MM.1S (cell line): Measurements from ENCODE around the gene GUCY1B1.

Source experiments
- DNase-seq: peaks from one replicate; pipeline ENCODE4 v3.0.0-alpha.2; 2015
- H2AFZ ChIP-seq: fragments of 300-600 bp; sonication (generic); 2 replicates; pipeline ENCODE4 v1.6.0; 2016; ENCODE audit warnings: antibody characterized with exemption, low read length
- H3F3A ChIP-seq: fragments of 300-600 bp; sonication (generic); 2 replicates; pipeline ENCODE4 v1.6.1; 2016; ENCODE audit warnings: mild to moderate bottlenecking, antibody characterized with exemption, low read length, moderate library complexity, mixed read lengths; ENCODE audit not compliant: insufficient read depth
- H3K27ac ChIP-seq: fragments of 300-600 bp; sonication (generic); 2 replicates; pipeline ENCODE4 v1.5.1; 2016; ENCODE audit warnings: mild to moderate bottlenecking, low read length
- H3K27me3 ChIP-seq: fragments of 300-600 bp; sonication (generic); replicated peaks from 2 replicates; pipeline ENCODE4 v1.6.0; 2016; ENCODE audit warnings: low read length; ENCODE audit not compliant: insufficient read depth
- H3K36me3 ChIP-seq: fragments of 300-600 bp; sonication (generic); replicated peaks from 2 replicates; pipeline ENCODE4 v1.6.1; 2016; ENCODE audit warnings: mild to moderate bottlenecking, low read length, mixed read lengths; ENCODE audit not compliant: insufficient read depth
- H3K4me1 ChIP-seq: fragments of 300-600 bp; sonication (generic); 2 replicates; pipeline ENCODE4 v1.6.1; 2016; ENCODE audit warnings: low read length, mixed read lengths
- H3K4me2 ChIP-seq: fragments of 300-600 bp; sonication (generic); 2 replicates; pipeline ENCODE4 v1.6.0; 2016; ENCODE audit warnings: low read depth, low read length
- H3K4me3 ChIP-seq: fragments of 300-600 bp; sonication (generic); 2 replicates; pipeline ENCODE4 v1.5.1; 2016; ENCODE audit warnings: low read length, mixed read lengths
- H3K79me2 ChIP-seq: fragments of 300-600 bp; sonication (generic); 2 replicates; pipeline ENCODE4 v1.6.1; 2016; ENCODE audit warnings: mixed run types, low read length, mixed read lengths
- H3K9ac ChIP-seq: fragments of 300-600 bp; sonication (generic); 2 replicates; pipeline ENCODE4 v1.6.1; 2016; ENCODE audit warnings: low read length, mixed read lengths
- H3K9me2 ChIP-seq: fragments of 300-600 bp; sonication (generic); replicated peaks from 2 replicates; pipeline ENCODE4 v1.6.1; 2016; ENCODE audit warnings: mild to moderate bottlenecking, low read length, mixed read lengths; ENCODE audit not compliant: insufficient read depth
- H3K9me3 ChIP-seq: fragments of 300-600 bp; sonication (generic); replicated peaks from 2 replicates; pipeline ENCODE4 v1.6.1; 2016; ENCODE audit warnings: mild to moderate bottlenecking, low read length, mixed read lengths; ENCODE audit not compliant: insufficient read depth
- H4K20me1 ChIP-seq: fragments of 300-600 bp; sonication (generic); 2 replicates; pipeline ENCODE4 v1.6.1; 2016; ENCODE audit warnings: mild to moderate bottlenecking, low read length, moderate library complexity, mixed read lengths; ENCODE audit not compliant: insufficient read depth
- EZH2 ChIP-seq: fragments of 300-600 bp; sonication (generic); optimal IDR thresholded peaks from 2 replicates; pipeline ENCODE3; 2017; ENCODE audit warnings: low read depth, mild to moderate bottlenecking, antibody characterized with exemption, low read length, mixed read lengths
- EZH2phosphoT487 ChIP-seq: fragments of 300-600 bp; sonication (generic); IDR thresholded peaks from 2 replicates; pipeline ENCODE4 v1.6.1; 2018; ENCODE audit warnings: antibody characterized with exemption, low read length
- TF ChIP-seq, protein P1 (sequence below): fragments of 300-600 bp; sonication (generic); IDR thresholded peaks from 2 replicates; pipeline ENCODE4 v1.5.1; 2016; ENCODE audit warnings: antibody characterized with exemption, low read length, mixed read lengths

The GUCY1B1 gene

DNA sequence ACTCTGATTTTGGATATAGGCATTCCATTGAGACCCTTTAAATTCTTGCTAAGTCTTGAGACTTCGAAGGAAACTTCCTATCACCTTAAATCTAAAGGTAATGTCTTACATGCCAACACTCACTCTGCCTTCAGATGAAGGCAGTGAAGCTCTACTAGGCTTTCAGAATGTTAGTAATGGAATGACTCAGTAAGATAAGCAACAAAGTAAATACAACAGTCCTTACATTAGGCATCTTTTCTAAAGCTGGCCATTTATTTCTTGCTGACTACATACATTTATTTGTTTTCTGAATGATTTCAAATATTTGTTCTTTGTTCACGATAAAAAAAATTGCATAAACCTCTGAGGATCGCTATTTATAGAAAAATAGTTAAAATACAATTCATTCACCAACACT lies 63.8 kb downstream of the GUCY1B1 start:
- Histone ChIP-seq H3K27me3 (no peaks in the 10 kb centered on the region), H3K4me2 (no peak overlapping the region), H3F3A (no peaks in the 10 kb centered on the region), H3K27ac (no peak overlapping the region), H2AFZ (no peak overlapping the region), H3K4me1 (no peaks in the 10 kb centered on the region), H3K36me3 (no peaks in the 10 kb centered on the region), H4K20me1 (no peaks in the 10 kb centered on the region), H3K4me3 (no peak overlapping the region), H3K9ac (no peak overlapping the region), H3K79me2 (no peaks in the 10 kb centered on the region), H3K9me3 (no peaks in the 10 kb centered on the region), H3K9me2 (no peaks in the 10 kb centered on the region)
- no peak for DNase-seq
- TF ChIP-seq, protein P1, sequence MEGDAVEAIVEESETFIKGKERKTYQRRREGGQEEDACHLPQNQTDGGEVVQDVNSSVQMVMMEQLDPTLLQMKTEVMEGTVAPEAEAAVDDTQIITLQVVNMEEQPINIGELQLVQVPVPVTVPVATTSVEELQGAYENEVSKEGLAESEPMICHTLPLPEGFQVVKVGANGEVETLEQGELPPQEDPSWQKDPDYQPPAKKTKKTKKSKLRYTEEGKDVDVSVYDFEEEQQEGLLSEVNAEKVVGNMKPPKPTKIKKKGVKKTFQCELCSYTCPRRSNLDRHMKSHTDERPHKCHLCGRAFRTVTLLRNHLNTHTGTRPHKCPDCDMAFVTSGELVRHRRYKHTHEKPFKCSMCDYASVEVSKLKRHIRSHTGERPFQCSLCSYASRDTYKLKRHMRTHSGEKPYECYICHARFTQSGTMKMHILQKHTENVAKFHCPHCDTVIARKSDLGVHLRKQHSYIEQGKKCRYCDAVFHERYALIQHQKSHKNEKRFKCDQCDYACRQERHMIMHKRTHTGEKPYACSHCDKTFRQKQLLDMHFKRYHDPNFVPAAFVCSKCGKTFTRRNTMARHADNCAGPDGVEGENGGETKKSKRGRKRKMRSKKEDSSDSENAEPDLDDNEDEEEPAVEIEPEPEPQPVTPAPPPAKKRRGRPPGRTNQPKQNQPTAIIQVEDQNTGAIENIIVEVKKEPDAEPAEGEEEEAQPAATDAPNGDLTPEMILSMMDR, result no peak
- TF ChIP-seq EZH2 (no peak), EZH2phosphoT487 (no peak)

GRCh38 chr4:155828628-155829027 lies 69.8 kb downstream of the GUCY1B1 start:
- DNase-seq, result no peak
- H3K4me1 ChIP-seq, result no peaks in the 10 kb centered on the region
- H3K36me3 ChIP-seq, result no peaks in the 10 kb centered on the region
- H3K9ac ChIP-seq, result no peak overlapping the region
- no peak overlapping the region for H3K4me3 ChIP-seq
- H3K27me3 ChIP-seq, result no peaks in the 10 kb centered on the region
- H3K9me3 ChIP-seq, result no peaks in the 10 kb centered on the region
- no peaks in the 10 kb centered on the region for H4K20me1 ChIP-seq
- H3K27ac ChIP-seq, result no peak overlapping the region
- no peak overlapping the region for H3K4me2 ChIP-seq
- H2AFZ ChIP-seq, result no peak overlapping the region
- no peak for TF ChIP-seq EZH2phosphoT487
- TF ChIP-seq, protein P1, result no peak
- TF ChIP-seq EZH2, result no peak
- no peaks in the 10 kb centered on the region for H3F3A ChIP-seq
- no peaks in the 10 kb centered on the region for H3K79me2 ChIP-seq
- no peaks in the 10 kb centered on the region for H3K9me2 ChIP-seq

DNA sequence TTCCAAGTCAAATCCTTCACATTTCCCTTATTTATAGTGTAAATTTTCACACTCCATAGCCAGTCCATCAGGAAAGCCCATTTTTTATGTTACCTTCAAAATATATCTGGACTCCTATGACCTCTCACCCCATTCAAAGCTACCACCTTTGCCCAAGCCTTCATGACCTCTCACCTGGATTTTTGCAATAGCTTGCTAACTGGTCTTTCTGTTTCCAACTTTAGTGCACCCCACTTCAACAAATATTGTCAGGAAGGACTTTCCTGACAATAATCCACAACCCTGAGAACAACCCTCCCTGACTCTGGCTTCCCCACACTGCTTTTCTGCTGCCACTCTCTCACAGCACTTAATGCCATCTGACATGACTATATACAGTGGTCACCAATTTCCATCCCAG lies 73.8 kb downstream of the GUCY1B1 start:
- no peak for DNase-seq
- Histone ChIP-seq H3K9me3 (no peaks in the 10 kb centered on the region), H3K27ac (no peak overlapping the region), H3K27me3 (no peaks in the 10 kb centered on the region), H3F3A (no peaks in the 10 kb centered on the region), H4K20me1 (no peaks in the 10 kb centered on the region), H3K4me3 (no peak overlapping the region), H2AFZ (no peak overlapping the region), H3K4me1 (no peaks in the 10 kb centered on the region), H3K79me2 (no peaks in the 10 kb centered on the region), H3K36me3 (no peaks in the 10 kb centered on the region), H3K9me2 (no peaks in the 10 kb centered on the region), H3K4me2 (no peak overlapping the region), H3K9ac (no peak overlapping the region)
- TF ChIP-seq EZH2phosphoT487 (no peak), EZH2 (no peak)
- TF ChIP-seq, protein P1, result no peak
